HG02870 (cell line): ENCODE data around the gene DAPK2.
"Not testable (repeated sequence)": the region's sequence is repeated elsewhere in the genome, so short reads cannot be mapped to it uniquely, and the experiment has no call there.

ENCODE experiments used
- ATAC-seq: cut with Tn5 transposase; IDR thresholded peaks from one replicate; pipeline ENCODE4 v1.9.1; 2021; ENCODE audit warnings: mild to moderate bottlenecking, moderate library complexity; ENCODE audit not compliant: unreplicated experiment

DAPK2 gene

GRCh38 chr15:64046421-64047153, at the start of gene DAPK2:
Gene DAPK2, minus strand, starts transcription at chr15:64046485. Its CDS starts 6,224 bp downstream, at chr15:64040261.
- ATAC-seq: peak; percentile 47

GRCh38 chr15:64095431-64095794, 49.1 kb upstream of the DAPK2 start:
- no peak for ATAC-seq

- ATAC-seq: peak; percentile 65
Measured at GRCh38 chr15:64093627-64094417, 47.5 kb upstream of the DAPK2 start, which contains the start of gene CIAO2A. Gene CIAO2A, minus strand, starts transcription at chr15:64093838. Its CDS starts 70 bp downstream, at chr15:64093768.

GRCh38 chr15:64092864-64093626, 46.8 kb upstream of the DAPK2 start:
- ATAC-seq: no peak

- ATAC-seq: no peak
Measured at GRCh38 chr15:64092075-64092820, 46.0 kb upstream of the DAPK2 start.

- no peak for ATAC-seq
Measured at GRCh38 chr15:64090527-64090926, 44.2 kb upstream of the DAPK2 start.

- no peak for ATAC-seq
Measured at GRCh38 chr15:64089543-64090280, 43.4 kb upstream of the DAPK2 start.

GRCh38 chr15:64082757-64083156, 36.5 kb upstream of the DAPK2 start:
- no peak for ATAC-seq

- ATAC-seq: not testable (repeated sequence)
Measured at GRCh38 chr15:64073496-64073895, 27.2 kb upstream of the DAPK2 start.

GRCh38 chr15:64072812-64073211, 26.5 kb upstream of the DAPK2 start:
- no peak for ATAC-seq

GRCh38 chr15:64071931-64072765, 25.9 kb upstream of the DAPK2 start:
- no peak for ATAC-seq

- ATAC-seq: no peak
Measured at GRCh38 chr15:64070965-64071851, 24.9 kb upstream of the DAPK2 start.

- ATAC-seq: no peak
Measured at GRCh38 chr15:64070106-64070505, 23.8 kb upstream of the DAPK2 start.

- ATAC-seq: no peak
Measured at GRCh38 chr15:64068133-64068532, 21.8 kb upstream of the DAPK2 start.

- ATAC-seq: no peak
Measured at GRCh38 chr15:64067564-64068030, 21.3 kb upstream of the DAPK2 start.

- no peak for ATAC-seq
Measured at GRCh38 chr15:64066451-64066850, 20.2 kb upstream of the DAPK2 start.

- no peak for ATAC-seq
Measured at GRCh38 chr15:64060716-64061115, 14.4 kb upstream of the DAPK2 start.

- not testable (repeated sequence) for ATAC-seq
Measured at GRCh38 chr15:64059104-64059503, 12.8 kb upstream of the DAPK2 start.
